Hepatocyte (in vitro differentiated cells): Measurements from ENCODE around the gene VEGFB.

Experiments used
- EZH2 ChIP-seq: fragments of 200-600 bp; sonication (generic); IDR thresholded peaks from 2 replicates; pipeline ENCODE4 v1.6.1; 2016; ENCODE audit warnings: antibody characterized with exemption, mild to moderate bottlenecking, borderline replicate concordance
- TF ChIP-seq, protein P1 (sequence below): fragments of 200-600 bp; sonication (generic); IDR thresholded peaks from 2 replicates; pipeline ENCODE4 v1.5.1; 2016; ENCODE audit warnings: antibody characterized with exemption, mild to moderate bottlenecking; ENCODE audit not compliant: poor library complexity

GRCh38 chr11:64232967-64233315 is 1.4 kb upstream of the VEGFB start:
- TF ChIP-seq, protein P1, sequence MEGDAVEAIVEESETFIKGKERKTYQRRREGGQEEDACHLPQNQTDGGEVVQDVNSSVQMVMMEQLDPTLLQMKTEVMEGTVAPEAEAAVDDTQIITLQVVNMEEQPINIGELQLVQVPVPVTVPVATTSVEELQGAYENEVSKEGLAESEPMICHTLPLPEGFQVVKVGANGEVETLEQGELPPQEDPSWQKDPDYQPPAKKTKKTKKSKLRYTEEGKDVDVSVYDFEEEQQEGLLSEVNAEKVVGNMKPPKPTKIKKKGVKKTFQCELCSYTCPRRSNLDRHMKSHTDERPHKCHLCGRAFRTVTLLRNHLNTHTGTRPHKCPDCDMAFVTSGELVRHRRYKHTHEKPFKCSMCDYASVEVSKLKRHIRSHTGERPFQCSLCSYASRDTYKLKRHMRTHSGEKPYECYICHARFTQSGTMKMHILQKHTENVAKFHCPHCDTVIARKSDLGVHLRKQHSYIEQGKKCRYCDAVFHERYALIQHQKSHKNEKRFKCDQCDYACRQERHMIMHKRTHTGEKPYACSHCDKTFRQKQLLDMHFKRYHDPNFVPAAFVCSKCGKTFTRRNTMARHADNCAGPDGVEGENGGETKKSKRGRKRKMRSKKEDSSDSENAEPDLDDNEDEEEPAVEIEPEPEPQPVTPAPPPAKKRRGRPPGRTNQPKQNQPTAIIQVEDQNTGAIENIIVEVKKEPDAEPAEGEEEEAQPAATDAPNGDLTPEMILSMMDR, result no peak
- no peak for TF ChIP-seq EZH2
